Activated CD4-positive, alpha-beta T cell treated with anti-CD3 and anti-CD28 coated beads, Interleukin-2, amount 10 ng/mL, durations not matched to agents 24 days and 14 days (primary cell): Measurements from ENCODE around the gene SYNGR3. TPM values are rescaled to one million over a fixed set of nuclear protein-coding genes. Genes with fewer than 3 reads are reported as not detected.

Experiments
- DNase-seq: peaks from one replicate; pipeline ENCODE4 v3.0.0; 2022
- H3K27ac Mint-ChIP-seq: one replicate; pipeline ENCODE4 v1.8.0; 2022; ENCODE audit warnings: mild to moderate bottlenecking, mixed read lengths
- H3K27me3 Mint-ChIP-seq: one replicate; pipeline ENCODE4 v1.8.0; 2022; ENCODE audit warnings: mixed read lengths
- H3K36me3 Mint-ChIP-seq: one replicate; pipeline ENCODE4 v1.8.0; 2022; ENCODE audit warnings: low read depth, mild to moderate bottlenecking, mixed read lengths
- H3K4me1 Mint-ChIP-seq: one replicate; pipeline ENCODE4 v1.8.0; 2021; ENCODE audit warnings: mixed read lengths
- H3K4me3 Mint-ChIP-seq: one replicate; pipeline ENCODE4 v1.8.0; 2022; ENCODE audit warnings: mild to moderate bottlenecking, moderate library complexity, mixed read lengths
- H3K9me3 Mint-ChIP-seq: one replicate; pipeline ENCODE4 v1.8.0; 2021; ENCODE audit warnings: mixed read lengths
- intact Hi-C: fragments of 100-400 bp; cut with micrococcal nuclease; formaldehyde crosslinking; loops from one replicate; pipeline ENCODE4 v1.15.1; 2023
- total RNA-seq: library from RNA; stranded (reverse); gene quantifications from 2 replicates; pipeline ENCODE4 v1.2.3, GENCODE V29; 2022

SYNGR3 gene
- total RNA-seq, 1 donor from 2014 or later = 18.1 TPM

GRCh38 chr16:1998852-1999801 is 9.4 kb downstream of the SYNGR3 start:
- Mint-ChIP-seq H3K27me3 (no peaks in the 10 kb centered on the region), H3K36me3 (peaks cover 32% of the 10 kb centered on the region), H3K4me3 (no peak overlapping the region), H3K9me3 (no peaks in the 10 kb centered on the region), H3K4me1 (peaks cover 7% of the 10 kb centered on the region), H3K27ac (no peak overlapping the region)
- DNase-seq = no peak
- intact Hi-C loops = no loop called here

GRCh38 chr16:1999866-2000514 is 10.2 kb downstream of the SYNGR3 start:
- Mint-ChIP-seq H3K27ac (no peak overlapping the region), H3K4me3 (no peak overlapping the region), H3K9me3 (no peaks in the 10 kb centered on the region), H3K4me1 (peaks cover 11% of the 10 kb centered on the region), H3K36me3 (peaks cover 32% of the 10 kb centered on the region), H3K27me3 (no peaks in the 10 kb centered on the region)
- no peak for DNase-seq
- intact Hi-C loops = loop anchor here (10.0 kb wide), 1 partner anchor 215 kb away; the partner anchor contains the start of genes BRICD5 and PGP

GRCh38 chr16:2001035-2001434 is 11.3 kb downstream of the SYNGR3 start:
- Mint-ChIP-seq H3K4me3 (no peak overlapping the region), H3K27me3 (no peaks in the 10 kb centered on the region), H3K9me3 (no peaks in the 10 kb centered on the region), H3K36me3 (peaks cover 27% of the 10 kb centered on the region), H3K4me1 (peaks cover 11% of the 10 kb centered on the region), H3K27ac (no peak overlapping the region)
- intact Hi-C loops = loop anchor here (10.0 kb wide), 1 partner anchor 214 kb away; the partner anchor contains the start of genes BRICD5 and PGP
- DNase-seq = no peak

- H3K9me3 Mint-ChIP-seq = no peaks in the 10 kb centered on the region
These were observed 11.9 kb downstream of the SYNGR3 start for GRCh38 chr16:2001456-2002355.

GRCh38 chr16:2002406-2003230 is 12.8 kb downstream of the SYNGR3 start:
- Mint-ChIP-seq H3K4me3 (no peak overlapping the region), H3K27me3 (no peaks in the 10 kb centered on the region), H3K4me1 (peaks cover 20% of the 10 kb centered on the region), H3K9me3 (no peaks in the 10 kb centered on the region), H3K27ac (no peak overlapping the region), H3K36me3 (peaks cover 28% of the 10 kb centered on the region)
- intact Hi-C loops = loop anchor here (10.0 kb wide), 1 partner anchor 212 kb away; the partner anchor contains the start of genes BRICD5 and PGP
- DNase-seq = no peak

More at GRCh38 chr16:2001456-2002355, 11.9 kb downstream of the SYNGR3 start:
- DNase-seq = no peak
- Mint-ChIP-seq H3K36me3 (peaks cover 29% of the 10 kb centered on the region), H3K27me3 (no peaks in the 10 kb centered on the region), H3K4me1 (peaks cover 13% of the 10 kb centered on the region), H3K27ac (no peak overlapping the region), H3K4me3 (no peak overlapping the region)
- intact Hi-C loops = loop anchor here (10.0 kb wide), 1 partner anchor 213 kb away; the partner anchor contains the start of genes BRICD5 and PGP

- H3K9me3 Mint-ChIP-seq = no peaks in the 10 kb centered on the region
- H3K4me3 Mint-ChIP-seq = no peak overlapping the region
- H3K27me3 Mint-ChIP-seq = no peaks in the 10 kb centered on the region
- intact Hi-C loops = loop anchor here (10.0 kb wide), 1 partner anchor 211 kb away; the partner anchor contains the start of genes BRICD5 and PGP
- peaks cover 32% of the 10 kb centered on the region for H3K36me3 Mint-ChIP-seq
- no peak for DNase-seq
- peaks cover 25% of the 10 kb centered on the region for H3K4me1 Mint-ChIP-seq
- H3K27ac Mint-ChIP-seq = no peak overlapping the region
These were observed 13.6 kb downstream of the SYNGR3 start for GRCh38 chr16:2003231-2003826.

GRCh38 chr16:2003827-2004641 is 14.3 kb downstream of the SYNGR3 start:
- Mint-ChIP-seq H3K4me3 (no peak overlapping the region), H3K36me3 (peaks cover 34% of the 10 kb centered on the region), H3K27ac (no peak overlapping the region), H3K4me1 (peaks cover 30% of the 10 kb centered on the region), H3K27me3 (no peaks in the 10 kb centered on the region), H3K9me3 (no peaks in the 10 kb centered on the region)
- DNase-seq = peak; percentile 97
- intact Hi-C loops = loop anchor here (10.0 kb wide), 1 partner anchor 211 kb away; the partner anchor contains the start of genes BRICD5 and PGP

- Mint-ChIP-seq H3K4me3 (no peak overlapping the region), H3K27me3 (no peaks in the 10 kb centered on the region), H3K9me3 (no peaks in the 10 kb centered on the region), H3K4me1 (peaks cover 30% of the 10 kb centered on the region), H3K36me3 (peaks cover 33% of the 10 kb centered on the region), H3K27ac (no peak overlapping the region)
- intact Hi-C loops = loop anchor here (5.0 to 10.0 kb wide), 3 partner anchors 33 to 247 kb away; partner anchors contain the start of genes BRICD5, ECI1, PGP and TBL3
- DNase-seq = no peak
These were observed 15.2 kb downstream of the SYNGR3 start for GRCh38 chr16:2004795-2005517.

GRCh38 chr16:2005646-2006045 is 15.9 kb downstream of the SYNGR3 start:
- Mint-ChIP-seq H3K4me1 (peaks cover 33% of the 10 kb centered on the region), H3K27me3 (no peaks in the 10 kb centered on the region), H3K9me3 (no peaks in the 10 kb centered on the region), H3K36me3 (peaks cover 36% of the 10 kb centered on the region), H3K27ac (no peak overlapping the region), H3K4me3 (no peak overlapping the region)
- intact Hi-C loops = loop anchor here (5.0 to 10.0 kb wide), 3 partner anchors 33 to 247 kb away; partner anchors contain the start of genes BRICD5, ECI1, PGP and TBL3
- no peak for DNase-seq

GRCh38 chr16:2006317-2006716 is 16.5 kb downstream of the SYNGR3 start:
- H3K9me3 Mint-ChIP-seq = no peaks in the 10 kb centered on the region
- intact Hi-C loops = loop anchor here (5.0 to 10.0 kb wide), 3 partner anchors 34 to 246 kb away; partner anchors contain the start of genes BRICD5, ECI1, PGP and TBL3
- DNase-seq = no peak
- peak overlapping the region; percentile 39 for H3K27ac Mint-ChIP-seq
- H3K36me3 Mint-ChIP-seq = peaks cover 31% of the 10 kb centered on the region
- peaks cover 33% of the 10 kb centered on the region for H3K4me1 Mint-ChIP-seq
- H3K27me3 Mint-ChIP-seq = no peaks in the 10 kb centered on the region
- peak overlapping the region; percentile 87 for H3K4me3 Mint-ChIP-seq
